ENCODE results near the gene CDK10.

Gene CDK10

DNA sequence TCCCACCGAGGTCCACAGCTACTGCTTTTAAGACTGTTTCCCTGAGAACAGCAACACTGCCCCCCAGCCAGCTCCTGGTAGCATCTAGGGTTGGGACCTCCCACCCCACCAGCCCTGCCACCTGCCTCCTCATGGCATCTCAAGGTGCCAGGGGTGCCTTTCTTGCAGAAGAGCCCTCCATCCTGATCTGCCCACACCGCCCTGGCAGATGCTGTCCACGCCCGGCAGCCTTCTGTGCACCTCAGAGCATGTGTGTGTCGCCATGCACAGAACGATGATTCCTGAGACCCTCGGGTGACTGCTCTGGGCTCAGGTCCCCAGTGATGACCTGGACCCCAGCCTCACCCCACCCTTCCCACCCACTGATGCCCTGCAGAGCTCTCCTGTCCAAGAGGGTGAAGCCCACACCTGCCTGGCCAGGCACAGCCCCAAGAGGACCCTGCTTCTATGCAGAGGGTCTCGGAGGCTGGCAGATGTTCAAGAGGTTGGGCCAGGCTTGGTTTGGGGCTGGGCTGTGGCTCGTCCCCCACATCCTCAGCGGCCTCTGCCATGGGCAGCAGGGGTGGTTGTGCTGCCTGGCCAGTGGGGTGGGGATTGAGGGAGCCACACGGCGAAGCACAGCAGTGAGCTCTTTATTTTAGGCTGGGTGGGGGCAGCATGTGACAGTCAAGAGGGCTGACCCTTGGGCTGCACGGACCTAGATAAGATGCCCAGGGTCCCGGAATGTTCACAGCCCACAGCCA, 20.2 kb downstream of the CDK10 start:
- no peak overlapping the region for H3K27ac Mint-ChIP-seq
- no peaks in the 10 kb centered on the region for H3K36me3 Mint-ChIP-seq (ENCODE audit: low read depth)
- H3K9me3 Mint-ChIP-seq, result no peaks in the 10 kb centered on the region
- no peak for DNase-seq
- H3K27me3 Mint-ChIP-seq (ENCODE audit: low read depth, poor library complexity), result peaks cover 23% of the 10 kb centered on the region
- peaks cover 24% of the 10 kb centered on the region for H3K4me1 Mint-ChIP-seq
- TF ChIP-seq, protein P1, sequence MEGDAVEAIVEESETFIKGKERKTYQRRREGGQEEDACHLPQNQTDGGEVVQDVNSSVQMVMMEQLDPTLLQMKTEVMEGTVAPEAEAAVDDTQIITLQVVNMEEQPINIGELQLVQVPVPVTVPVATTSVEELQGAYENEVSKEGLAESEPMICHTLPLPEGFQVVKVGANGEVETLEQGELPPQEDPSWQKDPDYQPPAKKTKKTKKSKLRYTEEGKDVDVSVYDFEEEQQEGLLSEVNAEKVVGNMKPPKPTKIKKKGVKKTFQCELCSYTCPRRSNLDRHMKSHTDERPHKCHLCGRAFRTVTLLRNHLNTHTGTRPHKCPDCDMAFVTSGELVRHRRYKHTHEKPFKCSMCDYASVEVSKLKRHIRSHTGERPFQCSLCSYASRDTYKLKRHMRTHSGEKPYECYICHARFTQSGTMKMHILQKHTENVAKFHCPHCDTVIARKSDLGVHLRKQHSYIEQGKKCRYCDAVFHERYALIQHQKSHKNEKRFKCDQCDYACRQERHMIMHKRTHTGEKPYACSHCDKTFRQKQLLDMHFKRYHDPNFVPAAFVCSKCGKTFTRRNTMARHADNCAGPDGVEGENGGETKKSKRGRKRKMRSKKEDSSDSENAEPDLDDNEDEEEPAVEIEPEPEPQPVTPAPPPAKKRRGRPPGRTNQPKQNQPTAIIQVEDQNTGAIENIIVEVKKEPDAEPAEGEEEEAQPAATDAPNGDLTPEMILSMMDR (IDR thresholded peaks at IDR 0.05), result no peak
- H3K4me3 Mint-ChIP-seq, result no peak overlapping the region

DNA sequence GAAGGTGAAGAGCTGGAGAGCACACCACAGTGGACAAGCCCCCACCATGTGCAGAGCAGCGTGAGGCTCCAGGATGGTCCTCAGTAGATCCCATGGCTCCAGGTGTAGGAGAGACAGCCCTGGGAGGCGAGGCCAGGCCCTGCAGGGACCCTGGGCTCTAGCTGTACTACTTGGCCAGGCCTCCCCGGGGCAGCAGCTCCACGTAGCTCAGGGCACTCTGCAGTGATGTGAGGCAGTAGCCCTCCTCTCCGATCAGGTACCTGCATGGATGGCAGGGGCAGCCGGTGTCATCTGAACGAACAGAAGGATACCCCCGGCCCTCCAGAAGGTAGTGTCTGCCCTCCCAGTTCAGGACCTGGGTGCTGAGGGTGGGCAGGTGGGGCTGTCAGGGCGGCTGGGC, 21.2 kb downstream of the CDK10 start:
- peaks cover 24% of the 10 kb centered on the region for H3K4me1 Mint-ChIP-seq
- peaks cover 19% of the 10 kb centered on the region for H3K27me3 Mint-ChIP-seq (ENCODE audit: low read depth, poor library complexity)
- TF ChIP-seq, protein P1 (IDR thresholded peaks at IDR 0.05), result no peak
- no peaks in the 10 kb centered on the region for H3K36me3 Mint-ChIP-seq (ENCODE audit: low read depth)
- no peaks in the 10 kb centered on the region for H3K9me3 Mint-ChIP-seq
- H3K4me3 Mint-ChIP-seq, result no peak overlapping the region
- H3K27ac Mint-ChIP-seq, result no peak overlapping the region
- no peak for DNase-seq

DNA sequence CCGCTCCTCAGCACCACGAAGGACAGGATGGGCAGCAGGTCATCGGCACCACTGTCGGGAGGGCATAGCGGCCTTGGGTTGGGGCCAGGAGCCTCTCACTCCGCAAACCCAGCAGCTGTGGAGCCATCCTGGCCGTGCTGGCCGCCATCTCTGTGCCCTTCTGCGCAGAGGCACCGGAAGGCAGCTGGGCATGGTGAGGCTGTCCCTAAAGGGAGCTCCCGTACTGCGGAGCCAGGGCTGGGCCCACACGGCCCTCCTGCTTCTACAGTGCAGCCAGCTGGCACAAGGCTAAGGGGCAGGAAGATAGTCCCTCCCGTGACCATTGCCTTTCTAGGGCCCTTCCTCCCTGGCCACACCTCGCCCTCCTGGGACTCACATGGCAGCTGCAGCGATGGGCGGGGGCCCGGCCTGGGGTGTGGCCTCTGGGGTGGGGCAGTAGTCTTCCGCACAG, 22.0 kb downstream of the CDK10 start:
- H3K9me3 Mint-ChIP-seq, result no peaks in the 10 kb centered on the region
- no peaks in the 10 kb centered on the region for H3K36me3 Mint-ChIP-seq (ENCODE audit: low read depth)
- TF ChIP-seq, protein P1 (IDR thresholded peaks at IDR 0.05), result no peak
- peaks cover 14% of the 10 kb centered on the region for H3K27me3 Mint-ChIP-seq (ENCODE audit: low read depth, poor library complexity)
- no peak for DNase-seq
- H3K27ac Mint-ChIP-seq, result no peak overlapping the region
- no peak overlapping the region for H3K4me3 Mint-ChIP-seq
- peaks cover 22% of the 10 kb centered on the region for H3K4me1 Mint-ChIP-seq

DNA sequence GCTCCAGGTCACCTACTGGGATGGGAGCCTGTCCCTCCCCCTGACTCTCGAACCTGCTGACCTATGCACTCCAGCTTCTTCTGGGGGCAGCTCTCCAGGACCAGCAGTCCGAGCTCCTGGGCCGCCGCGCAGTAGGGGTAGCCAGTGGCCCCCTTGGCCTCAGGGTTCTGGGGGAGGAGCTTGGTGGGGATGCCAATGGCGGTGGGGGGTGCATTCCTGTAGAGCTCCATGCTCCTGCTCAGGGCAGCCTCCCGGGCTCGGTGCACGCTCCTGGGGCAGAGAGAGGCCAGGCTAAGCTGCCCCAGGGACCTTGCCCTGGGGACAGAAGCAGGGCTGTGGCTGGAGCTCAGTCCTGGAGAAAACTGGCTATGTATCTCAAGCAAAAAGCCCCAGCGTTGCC, 22.7 kb downstream of the CDK10 start:
- Mint-ChIP-seq H3K9me3 (no peaks in the 10 kb centered on the region), H3K27me3 (ENCODE audit: low read depth, poor library complexity) (peaks cover 8% of the 10 kb centered on the region), H3K4me3 (no peak overlapping the region), H3K36me3 (ENCODE audit: low read depth) (peaks cover 3% of the 10 kb centered on the region), H3K4me1 (peaks cover 20% of the 10 kb centered on the region), H3K27ac (no peak overlapping the region)
- TF ChIP-seq, protein P1 (IDR thresholded peaks at IDR 0.05), result no peak
- no peak for DNase-seq

DNA sequence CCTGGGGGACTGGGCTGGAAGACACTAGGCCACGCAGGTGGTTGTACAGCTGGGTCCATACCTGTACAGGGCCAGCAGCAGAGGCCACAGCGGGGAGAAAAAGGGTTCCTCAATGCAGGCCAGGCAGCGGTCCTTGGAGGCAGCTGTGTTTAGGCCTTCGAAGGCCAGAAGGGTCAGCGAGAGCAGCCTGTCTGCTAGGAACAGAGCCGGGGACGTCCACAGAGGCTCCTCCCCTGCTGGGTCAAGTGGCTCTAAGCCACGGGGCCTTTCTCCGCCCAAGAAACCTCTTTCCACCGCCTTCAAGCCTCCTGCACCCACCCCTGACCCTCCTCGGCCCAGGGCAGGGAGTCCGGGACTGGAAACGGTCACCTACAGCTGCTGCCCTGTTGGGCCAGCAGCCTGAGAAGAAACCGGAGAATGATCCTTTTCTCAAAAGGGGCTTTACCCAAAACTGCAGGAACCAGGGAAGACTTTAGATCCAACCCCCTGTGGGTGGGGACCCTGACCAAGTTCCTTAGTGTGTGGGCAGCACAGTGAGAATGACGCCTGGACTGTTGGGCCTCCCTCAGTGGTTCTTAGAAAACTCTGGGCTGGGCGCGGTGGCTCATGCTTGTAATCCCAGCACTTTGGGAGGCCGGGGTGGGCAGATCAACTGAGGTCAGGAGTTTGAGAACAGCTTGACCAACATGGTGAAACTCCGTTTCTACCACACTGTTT, 23.4 kb downstream of the CDK10 start:
- peaks cover 20% of the 10 kb centered on the region for H3K4me1 Mint-ChIP-seq
- H3K27ac Mint-ChIP-seq, result peak overlapping the region; percentile 93
- peak overlapping the region; percentile 40 for H3K4me3 Mint-ChIP-seq
- peaks cover 4% of the 10 kb centered on the region for H3K9me3 Mint-ChIP-seq
- DNase-seq, result no peak
- peaks cover 10% of the 10 kb centered on the region for H3K36me3 Mint-ChIP-seq (ENCODE audit: low read depth)
- TF ChIP-seq, protein P1 (IDR thresholded peaks at IDR 0.05), result no peak
- peaks cover 5% of the 10 kb centered on the region for H3K27me3 Mint-ChIP-seq (ENCODE audit: low read depth, poor library complexity)
